Nephron (organoid): ENCODE data around the gene TRPV6.

ENCODE experiments used
- H3K27ac Mint-ChIP-seq, 3 experiments: 2 replicates each; pipeline ENCODE4 v1.8.0; 2020; ENCODE audit warnings: mixed read lengths in 3 of 3, mild to moderate bottlenecking in 2 of 3, moderate library complexity in 1 of 3
- H3K27me3 Mint-ChIP-seq: 2 replicates; pipeline ENCODE4 v1.8.0; 2021; ENCODE audit warnings: low read depth, mild to moderate bottlenecking, moderate library complexity, mixed read lengths
- H3K36me3 Mint-ChIP-seq: 2 replicates; pipeline ENCODE4 v1.8.0; 2020; ENCODE audit warnings: low read depth, mixed read lengths
- H3K4me1 Mint-ChIP-seq: 2 replicates; pipeline ENCODE4 v1.8.0; 2020; ENCODE audit warnings: mixed read lengths
- H3K4me3 Mint-ChIP-seq, 3 experiments: 2 replicates each; pipeline ENCODE4 v1.8.0; 2020; ENCODE audit warnings: mild to moderate bottlenecking in 3 of 3, mixed read lengths in 3 of 3, moderate library complexity in 2 of 3
- H3K9me3 Mint-ChIP-seq: 2 replicates; pipeline ENCODE4 v1.8.0; 2020; ENCODE audit warnings: mixed read lengths
- TF ChIP-seq, protein P1 (sequence below), 3 experiments: fragments of 200-600 bp; sonication (generic); IDR thresholded peaks; one replicate each; pipeline ENCODE4 v1.5.0; 2021; ENCODE audit warnings: antibody characterized with exemption in 3 of 3; ENCODE audit not compliant: unreplicated experiment in 3 of 3

Gene TRPV6

DNA sequence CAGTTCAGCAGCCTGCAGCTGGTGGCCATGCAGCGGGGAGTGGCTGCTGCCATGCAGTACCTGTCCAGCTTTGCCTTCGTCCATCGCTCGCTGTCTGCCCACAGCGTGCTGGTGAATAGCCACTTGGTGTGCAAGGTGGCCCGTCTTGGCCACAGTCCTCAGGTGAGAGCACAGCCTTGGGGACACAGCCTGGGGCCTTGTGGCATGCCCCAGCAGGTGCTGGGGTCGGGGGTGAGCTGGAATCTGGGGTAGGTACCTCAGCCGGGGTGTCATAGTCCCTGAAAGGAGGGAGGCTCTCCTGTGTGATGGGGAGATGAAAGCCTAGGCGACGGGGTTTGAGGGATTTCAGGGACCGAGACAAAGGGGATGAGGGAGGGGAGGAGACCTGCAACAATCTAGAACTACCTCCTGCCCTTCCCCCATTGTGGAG is 16.5 kb downstream of the TRPV6 start:
- Mint-ChIP-seq H3K27me3 (peaks cover 9% of the 10 kb centered on the region), H3K4me3 (no peak overlapping the region), H3K9me3 (no peaks in the 10 kb centered on the region), H3K4me1 (no peaks in the 10 kb centered on the region), H3K27ac (no peak overlapping the region), H3K36me3 (peaks cover 21% of the 10 kb centered on the region)
- TF ChIP-seq, protein P1, sequence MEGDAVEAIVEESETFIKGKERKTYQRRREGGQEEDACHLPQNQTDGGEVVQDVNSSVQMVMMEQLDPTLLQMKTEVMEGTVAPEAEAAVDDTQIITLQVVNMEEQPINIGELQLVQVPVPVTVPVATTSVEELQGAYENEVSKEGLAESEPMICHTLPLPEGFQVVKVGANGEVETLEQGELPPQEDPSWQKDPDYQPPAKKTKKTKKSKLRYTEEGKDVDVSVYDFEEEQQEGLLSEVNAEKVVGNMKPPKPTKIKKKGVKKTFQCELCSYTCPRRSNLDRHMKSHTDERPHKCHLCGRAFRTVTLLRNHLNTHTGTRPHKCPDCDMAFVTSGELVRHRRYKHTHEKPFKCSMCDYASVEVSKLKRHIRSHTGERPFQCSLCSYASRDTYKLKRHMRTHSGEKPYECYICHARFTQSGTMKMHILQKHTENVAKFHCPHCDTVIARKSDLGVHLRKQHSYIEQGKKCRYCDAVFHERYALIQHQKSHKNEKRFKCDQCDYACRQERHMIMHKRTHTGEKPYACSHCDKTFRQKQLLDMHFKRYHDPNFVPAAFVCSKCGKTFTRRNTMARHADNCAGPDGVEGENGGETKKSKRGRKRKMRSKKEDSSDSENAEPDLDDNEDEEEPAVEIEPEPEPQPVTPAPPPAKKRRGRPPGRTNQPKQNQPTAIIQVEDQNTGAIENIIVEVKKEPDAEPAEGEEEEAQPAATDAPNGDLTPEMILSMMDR (IDR thresholded peaks at IDR 0.05; ENCODE audit: unreplicated experiment in 3 of 3): no peak

DNA sequence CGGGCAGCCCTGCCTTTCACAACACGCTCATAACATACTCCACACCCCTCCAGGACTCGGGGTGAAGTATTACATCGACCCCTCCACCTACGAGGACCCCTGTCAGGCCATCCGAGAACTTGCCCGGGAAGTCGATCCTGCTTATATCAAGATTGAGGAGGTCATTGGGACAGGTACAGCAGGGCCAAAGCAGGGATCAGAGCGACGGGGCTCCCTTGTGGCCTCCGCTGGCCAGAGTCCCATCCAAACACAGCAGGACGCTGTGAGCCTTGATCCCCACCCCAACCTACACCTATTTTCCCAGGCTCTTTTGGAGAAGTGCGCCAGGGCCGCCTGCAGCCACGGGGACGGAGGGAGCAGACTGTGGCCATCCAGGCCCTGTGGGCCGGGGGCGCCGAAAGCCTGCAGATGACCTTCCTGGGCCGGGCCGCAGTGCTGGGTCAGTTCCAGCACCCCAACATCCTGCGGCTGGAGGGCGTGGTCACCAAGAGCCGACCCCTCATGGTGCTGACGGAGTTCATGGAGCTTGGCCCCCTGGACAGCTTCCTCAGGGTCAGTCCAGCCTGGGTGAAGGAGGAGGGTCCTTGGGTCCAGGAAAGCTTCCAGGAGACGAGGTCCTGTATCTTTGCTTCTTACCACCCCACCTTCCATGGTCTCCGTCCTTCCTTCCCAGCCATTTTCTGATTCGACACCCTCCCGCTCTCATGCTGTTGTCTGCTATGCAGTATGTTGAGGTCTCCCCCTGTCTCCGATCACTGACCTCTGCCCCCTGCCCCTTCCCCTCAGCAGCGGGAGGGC is 17.2 kb downstream of the TRPV6 start:
- peaks cover 9% of the 10 kb centered on the region for H3K27me3 Mint-ChIP-seq
- H3K4me1 Mint-ChIP-seq: no peaks in the 10 kb centered on the region
- peaks cover 18% of the 10 kb centered on the region for H3K36me3 Mint-ChIP-seq
- no peaks in the 10 kb centered on the region for H3K9me3 Mint-ChIP-seq
- no peak overlapping the region for H3K27ac Mint-ChIP-seq
- no peak overlapping the region for H3K4me3 Mint-ChIP-seq
- TF ChIP-seq, protein P1 (IDR thresholded peaks at IDR 0.05; ENCODE audit: unreplicated experiment in 3 of 3): no peak

DNA sequence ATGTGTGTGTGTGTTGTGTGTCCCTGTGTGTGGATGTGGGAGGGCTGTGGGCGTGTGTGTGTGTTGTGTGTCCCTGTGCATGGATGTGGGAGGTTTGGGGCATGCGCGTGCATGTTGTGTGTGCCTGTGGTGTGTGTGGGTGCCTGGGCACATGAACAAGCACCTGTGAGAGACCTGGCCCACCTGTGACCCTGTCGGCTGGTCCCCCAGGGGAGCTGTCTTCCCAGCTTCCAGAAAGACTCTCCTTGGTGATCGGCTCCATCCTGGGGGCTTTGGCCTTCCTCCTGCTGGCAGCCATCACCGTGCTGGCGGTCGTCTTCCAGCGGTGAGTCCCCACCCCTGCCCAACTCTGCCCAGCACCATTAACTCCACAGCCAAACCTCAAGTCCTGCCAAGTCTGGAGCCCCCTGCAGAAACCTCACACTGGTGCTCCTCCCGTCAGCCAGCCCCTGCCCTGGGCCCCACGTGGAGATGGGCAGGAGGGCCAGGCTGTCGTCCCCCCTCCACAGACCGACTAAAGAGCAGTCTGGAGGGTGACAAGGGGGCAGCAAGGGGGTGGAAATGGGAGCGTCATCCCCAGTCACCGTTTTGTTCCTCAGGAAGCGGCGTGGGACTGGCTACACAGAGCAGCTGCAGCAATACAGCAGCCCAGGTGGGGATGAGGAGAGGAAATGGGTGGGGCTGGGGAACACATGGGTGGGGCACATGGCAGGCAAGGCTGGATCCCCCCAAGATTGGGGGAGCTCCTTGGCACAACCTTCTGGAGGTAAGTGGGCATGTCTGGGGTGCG is 18.0 kb downstream of the TRPV6 start:
- no peaks in the 10 kb centered on the region for H3K4me1 Mint-ChIP-seq
- H3K36me3 Mint-ChIP-seq: peaks cover 18% of the 10 kb centered on the region
- H3K4me3 Mint-ChIP-seq: no peak overlapping the region
- peaks cover 9% of the 10 kb centered on the region for H3K27me3 Mint-ChIP-seq
- TF ChIP-seq, protein P1 (IDR thresholded peaks at IDR 0.05; ENCODE audit: unreplicated experiment in 3 of 3): no peak
- H3K9me3 Mint-ChIP-seq: no peaks in the 10 kb centered on the region
- H3K27ac Mint-ChIP-seq: no peak overlapping the region

DNA sequence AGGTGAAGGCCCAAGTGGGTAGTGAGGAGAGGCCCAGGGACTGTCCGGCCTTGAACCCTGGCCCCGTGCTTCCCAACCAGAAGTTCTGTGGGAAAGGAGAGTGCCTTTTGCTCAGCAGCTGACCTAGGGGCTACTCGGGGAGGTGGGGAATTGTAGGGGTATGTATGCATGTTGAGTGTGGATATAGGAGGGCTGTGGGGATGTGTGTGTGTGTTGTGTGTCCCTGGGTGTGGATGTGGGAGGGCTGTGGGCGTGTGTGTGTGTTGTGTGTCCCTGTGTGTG is 18.5 kb downstream of the TRPV6 start:
- H3K4me1 Mint-ChIP-seq: no peaks in the 10 kb centered on the region
- H3K27me3 Mint-ChIP-seq: peaks cover 9% of the 10 kb centered on the region
- no peak overlapping the region for H3K27ac Mint-ChIP-seq
- TF ChIP-seq, protein P1 (IDR thresholded peaks at IDR 0.05; ENCODE audit: unreplicated experiment in 3 of 3): no peak
- no peak overlapping the region for H3K4me3 Mint-ChIP-seq
- no peaks in the 10 kb centered on the region for H3K9me3 Mint-ChIP-seq
- H3K36me3 Mint-ChIP-seq: peaks cover 24% of the 10 kb centered on the region

DNA sequence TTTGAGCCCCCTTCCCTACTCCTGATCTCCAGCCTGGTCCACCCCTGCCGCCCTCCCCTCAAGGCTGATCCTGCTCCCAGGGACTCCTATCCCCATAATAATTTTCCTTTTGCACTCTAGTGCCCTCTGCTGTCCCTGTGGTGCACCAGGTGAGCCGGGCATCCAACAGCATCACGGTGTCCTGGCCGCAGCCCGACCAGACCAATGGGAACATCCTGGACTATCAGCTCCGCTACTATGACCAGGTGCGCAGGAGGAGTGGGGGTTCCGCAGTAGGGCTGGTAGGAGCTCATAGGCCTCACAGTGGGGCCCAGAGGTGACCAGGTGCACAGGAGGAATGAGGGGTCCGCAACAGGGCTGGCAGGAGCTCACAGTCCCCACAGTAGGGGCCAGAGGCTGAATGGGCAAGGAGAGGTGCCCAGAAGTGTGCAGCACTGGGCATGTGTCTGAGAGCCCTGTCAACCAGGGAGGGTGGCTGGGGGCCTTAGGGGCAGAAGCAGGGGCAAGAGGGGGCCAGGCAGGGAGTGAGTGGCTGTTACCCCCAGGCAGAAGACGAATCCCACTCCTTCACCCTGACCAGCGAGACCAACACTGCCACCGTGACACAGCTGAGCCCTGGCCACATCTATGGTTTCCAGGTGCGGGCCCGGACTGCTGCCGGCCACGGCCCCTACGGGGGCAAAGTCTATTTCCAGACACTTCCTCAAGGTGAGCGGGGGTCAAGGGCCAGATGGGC is 19.0 kb downstream of the TRPV6 start:
- H3K9me3 Mint-ChIP-seq: no peaks in the 10 kb centered on the region
- H3K4me3 Mint-ChIP-seq: no peak overlapping the region
- TF ChIP-seq, protein P1 (IDR thresholded peaks at IDR 0.05; ENCODE audit: unreplicated experiment in 3 of 3): peak; percentile 47 to 58 (median 49)
- H3K27ac Mint-ChIP-seq: no peak overlapping the region
- H3K27me3 Mint-ChIP-seq: peaks cover 9% of the 10 kb centered on the region
- H3K4me1 Mint-ChIP-seq: no peaks in the 10 kb centered on the region
- H3K36me3 Mint-ChIP-seq: peaks cover 22% of the 10 kb centered on the region
